MCF 10A (cell line): ENCODE measurements around the gene PLEK2. TPM values are rescaled to one million over a fixed set of nuclear protein-coding genes. Genes with fewer than 3 reads are reported as not detected.

ENCODE experiments used
- BruUV-seq: library from RNA; stranded (reverse); fragments of 400-500 nt; replicated peaks from 2 replicates; lab custom pipeline; 2021; lab: Mats Ljungman, UMichigan
- CTCF ChIA-PET: fragments of 300-600 bp; sonication (Branson Sonifier 250); formaldehyde crosslinking; extraction: SDS; loops from one replicate; lab custom pipeline; 2021; ENCODE audit warnings: antibody characterized with exemption, inconsistent platforms; lab: Yijun Ruan, JAX
- POLR2A ChIA-PET: fragments of 300-600, 350-650 bp; sonication (Branson Sonifier 250); formaldehyde crosslinking; extraction: SDS; loops from one replicate; lab custom pipeline; 2020; ENCODE audit warnings: antibody characterized with exemption, inconsistent platforms; lab: Yijun Ruan, JAX
- DNase-seq: peaks from one replicate; pipeline ENCODE4 v3.0.0-alpha.2; 2018; ENCODE audit not compliant: unreplicated experiment
- H3K27ac Mint-ChIP-seq: one replicate; pipeline ENCODE4 v1.8.0; 2022; ENCODE audit warnings: mild to moderate bottlenecking, low read depth, mixed read lengths; ENCODE audit not compliant: unreplicated experiment
- H3K27me3 Mint-ChIP-seq: one replicate; pipeline ENCODE4 v1.8.0; 2022; ENCODE audit warnings: mixed read lengths; ENCODE audit not compliant: insufficient read depth, unreplicated experiment
- H3K36me3 Mint-ChIP-seq: one replicate; pipeline ENCODE4 v1.8.0; 2022; ENCODE audit warnings: mild to moderate bottlenecking, moderate library complexity, mixed read lengths; ENCODE audit not compliant: insufficient read depth, unreplicated experiment
- H3K4me1 Mint-ChIP-seq: one replicate; pipeline ENCODE4 v1.8.0; 2022; ENCODE audit warnings: mixed read lengths; ENCODE audit not compliant: insufficient read depth, unreplicated experiment
- H3K4me3 Mint-ChIP-seq: one replicate; pipeline ENCODE4 v1.8.0; 2022; ENCODE audit warnings: mild to moderate bottlenecking, moderate library complexity, mixed read lengths; ENCODE audit not compliant: unreplicated experiment
- H3K9me3 Mint-ChIP-seq: one replicate; pipeline ENCODE4 v1.8.0; 2022; ENCODE audit warnings: mixed read lengths; ENCODE audit not compliant: unreplicated experiment
- CTCF ChIP-seq: fragments of 200-600 bp; IDR thresholded peaks from one replicate; pipeline ENCODE4 v1.8.0; 2022; ENCODE audit warnings: antibody characterized with exemption, mild to moderate bottlenecking; ENCODE audit not compliant: unreplicated experiment
- intact Hi-C: fragments of 100-400 bp; cut with micrococcal nuclease; formaldehyde crosslinking; loops from 2 replicates; pipeline ENCODE4 v1.14.1; 2022
- total RNA-seq: library from RNA; stranded (reverse); gene quantifications from 2 replicates; pipeline ENCODE4 v1.2.3, GENCODE V29; 2022

The PLEK2 gene
- total RNA-seq, 1 experiment from 2014 or later = 39.9 TPM

GRCh38 chr14:67426161-67426560, 14.2 kb upstream of the PLEK2 start:
- intact Hi-C loops = loop anchor here (5.0 kb wide), 1 partner anchor 101 kb away; no protein-coding TSS in a partner anchor
- POLR2A ChIA-PET = interaction anchor here (1.2 to 2.5 kb wide), 2 partner anchors 145 to 193 kb away, joined by 3 to 10 read pairs; no protein-coding TSS in a partner anchor
- Mint-ChIP-seq H3K9me3 (no peaks in the 10 kb centered on the region), H3K4me3 (no peak overlapping the region), H3K27ac (no peak overlapping the region), H3K36me3 (no peaks in the 10 kb centered on the region), H3K27me3 (no peaks in the 10 kb centered on the region), H3K4me1 (peaks cover 17% of the 10 kb centered on the region)
- no peak for DNase-seq
- no TSS peak for BruUV-seq
- TF ChIP-seq CTCF = no peak
- CTCF ChIA-PET = interaction anchor here (0.5 to 9.0 kb wide), 30 partner anchors 8 to 588 kb away, joined by 3 to 221 read pairs (median 10); partner anchors contain the start of genes PIGH and PLEK2

DNA sequence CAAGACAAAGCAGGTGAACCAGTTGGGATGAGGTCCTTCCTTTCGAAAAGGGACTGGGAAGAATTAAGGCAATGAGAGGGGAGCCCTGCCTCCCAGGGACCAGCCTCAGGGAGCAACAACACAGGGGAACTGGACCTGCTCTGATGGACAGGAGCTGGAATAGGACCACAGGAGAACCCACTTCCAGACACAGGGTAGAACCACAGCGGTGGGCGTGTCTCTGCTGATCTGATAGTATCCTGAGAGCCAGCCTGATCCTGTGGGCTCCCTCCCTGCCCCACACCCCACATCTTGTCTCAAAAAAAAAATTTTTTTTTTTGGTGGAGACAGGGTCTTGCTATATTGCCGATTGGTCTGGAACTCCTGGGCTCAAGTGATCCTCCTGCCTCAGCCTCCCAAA, 13.6 kb upstream of the PLEK2 start:
- no peak overlapping the region for H3K27ac Mint-ChIP-seq
- peaks cover 17% of the 10 kb centered on the region for H3K4me1 Mint-ChIP-seq
- ChIA-PET POLR2A (interaction anchor here (0.5 kb wide), 1 partner anchor 297 kb away, joined by 4 read pairs; no protein-coding TSS in a partner anchor), CTCF (interaction anchor here (1.5 to 9.0 kb wide), 12 partner anchors 13 to 278 kb away, joined by 3 to 221 read pairs (median 16); partner anchors contain the start of genes PIGH and PLEK2)
- no peak for DNase-seq
- H3K4me3 Mint-ChIP-seq = no peak overlapping the region
- no peaks in the 10 kb centered on the region for H3K36me3 Mint-ChIP-seq
- no peaks in the 10 kb centered on the region for H3K27me3 Mint-ChIP-seq
- no peaks in the 10 kb centered on the region for H3K9me3 Mint-ChIP-seq
- intact Hi-C loops = loop anchor here (5.0 kb wide), 1 partner anchor 102 kb away; no protein-coding TSS in a partner anchor
- no peak for TF ChIP-seq CTCF
- no TSS peak for BruUV-seq

GRCh38 chr14:67424539-67424938, 12.6 kb upstream of the PLEK2 start:
- H3K36me3 Mint-ChIP-seq = no peaks in the 10 kb centered on the region
- no peak overlapping the region for H3K4me3 Mint-ChIP-seq
- H3K27ac Mint-ChIP-seq = no peak overlapping the region
- no TSS peak for BruUV-seq
- intact Hi-C loops = no loop called here
- no peaks in the 10 kb centered on the region for H3K27me3 Mint-ChIP-seq
- no peaks in the 10 kb centered on the region for H3K9me3 Mint-ChIP-seq
- ChIA-PET POLR2A (interaction anchor here (0.6 to 0.9 kb wide), 2 partner anchors 17 to 176 kb away, joined by 3 to 4 read pairs; partner anchors contain the start of gene PIGH), CTCF (interaction anchor here (0.6 to 9.0 kb wide), 7 partner anchors 11 to 1018 kb away, joined by 3 to 221 read pairs (median 51); no protein-coding TSS in a partner anchor)
- no peak for DNase-seq
- peaks cover 17% of the 10 kb centered on the region for H3K4me1 Mint-ChIP-seq
- TF ChIP-seq CTCF = no peak

DNA sequence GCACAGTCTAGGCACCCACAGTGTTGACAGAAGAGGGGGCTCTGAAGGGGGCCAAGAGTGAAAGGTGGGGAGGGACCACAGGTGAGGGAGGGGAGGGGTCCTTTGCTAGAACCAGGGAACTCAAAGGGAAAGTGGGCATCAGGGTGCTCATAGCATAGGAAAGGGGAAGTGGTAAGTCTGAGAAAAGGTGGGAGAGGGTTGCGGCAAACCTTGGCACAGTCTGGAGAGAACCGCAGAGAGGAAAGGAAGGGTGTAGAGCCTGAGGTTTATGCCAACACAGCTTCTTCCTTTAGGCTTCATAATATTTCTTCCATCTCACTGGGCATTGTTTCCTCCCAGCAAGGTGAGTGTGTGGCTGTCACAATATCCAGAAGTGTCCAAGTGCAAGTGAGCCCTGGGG, 11.5 kb upstream of the PLEK2 start:
- peaks cover 19% of the 10 kb centered on the region for H3K4me1 Mint-ChIP-seq
- no TSS peak for BruUV-seq
- no peak for DNase-seq
- H3K9me3 Mint-ChIP-seq = no peaks in the 10 kb centered on the region
- H3K36me3 Mint-ChIP-seq = no peaks in the 10 kb centered on the region
- CTCF ChIA-PET = interaction anchor here (0.6 to 9.0 kb wide), 5 partner anchors 10 to 181 kb away, joined by 3 to 221 read pairs (median 5); no protein-coding TSS in a partner anchor
- POLR2A ChIA-PET = interaction anchor here (1.2 kb wide), 1 partner anchor 10 kb away, joined by 3 read pairs; no protein-coding TSS in a partner anchor
- intact Hi-C loops = no loop called here
- H3K4me3 Mint-ChIP-seq = no peak overlapping the region
- no peak overlapping the region for H3K27ac Mint-ChIP-seq
- no peak for TF ChIP-seq CTCF
- no peaks in the 10 kb centered on the region for H3K27me3 Mint-ChIP-seq
